ENCODE measurements around the gene ASRGL1. TPM values are rescaled to one million over a fixed set of nuclear protein-coding genes. Genes with fewer than 3 reads are reported as not detected.

Gene ASRGL1
- polyA plus RNA-seq, 1 of the 3 experiments (the other 2 are of a cell fraction): 4.3 TPM

GRCh38 chr11:62433904-62434276 is 96.6 kb downstream of the ASRGL1 start:
- H3K27me3 ChIP-seq (ENCODE audit: insufficient read depth): no peaks in the 10 kb centered on the region
- no peak overlapping the region for H3K9ac ChIP-seq
- 93% methylated on average over 6 of the region's 6 CpGs for WGBS (ENCODE audit: low lambda C conversion rate)
- no peak overlapping the region for H3K4me3 ChIP-seq (ENCODE audit: low read depth in 2 of 2, low read length in 1 of 2)
- H3K9me2 ChIP-seq: no peaks in the 10 kb centered on the region
- peaks cover 31% of the 10 kb centered on the region for H3F3A ChIP-seq (replicated peaks; ENCODE audit: insufficient read depth)
- DNase-seq: no peak
- no peaks in the 10 kb centered on the region for H4K20me1 ChIP-seq (ENCODE audit: insufficient read depth)
- ChIA-PET POLR2A (interaction anchor here (1.1 kb wide), 1 partner anchor 10 kb away, joined by 4 read pairs; no protein-coding TSS in a partner anchor), CTCF (interaction anchor here (3.2 kb wide), 1 partner anchor 10 kb away, joined by 16 read pairs; no protein-coding TSS in a partner anchor)
- no peaks in the 10 kb centered on the region for H3K36me3 ChIP-seq (replicated peaks in 1 of 2; ENCODE audit: control insufficient read depth in 1 of 2, insufficient read depth in 2 of 2, low read length in 1 of 2)
- H2AFZ ChIP-seq (ENCODE audit: low read depth): no peak overlapping the region
- TF ChIP-seq, protein P1, sequence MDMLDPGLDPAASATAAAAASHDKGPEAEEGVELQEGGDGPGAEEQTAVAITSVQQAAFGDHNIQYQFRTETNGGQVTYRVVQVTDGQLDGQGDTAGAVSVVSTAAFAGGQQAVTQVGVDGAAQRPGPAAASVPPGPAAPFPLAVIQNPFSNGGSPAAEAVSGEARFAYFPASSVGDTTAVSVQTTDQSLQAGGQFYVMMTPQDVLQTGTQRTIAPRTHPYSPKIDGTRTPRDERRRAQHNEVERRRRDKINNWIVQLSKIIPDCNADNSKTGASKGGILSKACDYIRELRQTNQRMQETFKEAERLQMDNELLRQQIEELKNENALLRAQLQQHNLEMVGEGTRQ (IDR thresholded peaks at IDR 0.05; ENCODE audit: borderline replicate concordance, low read depth, low read length): no peak
- TF ChIP-seq FOSL2 (IDR thresholded peaks at IDR 0.05; ENCODE audit: borderline replicate concordance, low read depth) (no peak), YY1 (IDR thresholded peaks at IDR 0.05; ENCODE audit: low read depth) (no peak), ELF1 (IDR thresholded peaks at IDR 0.05) (no peak), CHD2 (IDR thresholded peaks at IDR 0.05; ENCODE audit: low read length, partially characterized antibody) (no peak), SMC3 (IDR thresholded peaks at IDR 0.05; ENCODE audit: low read depth, low read length) (no peak), RAD21 (IDR thresholded peaks at IDR 0.05; ENCODE audit: low read length) (no peak), GABPA (IDR thresholded peaks at IDR 0.05; ENCODE audit: low read depth) (no peak), SIN3A (IDR thresholded peaks at IDR 0.05; ENCODE audit: borderline replicate concordance, low read depth, low read length) (no peak), MEF2A (IDR thresholded peaks at IDR 0.05; ENCODE audit: borderline replicate concordance, low read depth) (no peak), EZH2phosphoT487 (IDR thresholded peaks at IDR 0.05; ENCODE audit: borderline replicate concordance, low read depth) (no peak), PBX3 (IDR thresholded peaks at IDR 0.05) (no peak), NRF1 (IDR thresholded peaks at IDR 0.05; ENCODE audit: low read depth, low read length) (no peak), FOXJ3 (CRISPR knock-in tag; IDR thresholded peaks at IDR 0.05) (no peak)
- TF ChIP-seq, protein P2, sequence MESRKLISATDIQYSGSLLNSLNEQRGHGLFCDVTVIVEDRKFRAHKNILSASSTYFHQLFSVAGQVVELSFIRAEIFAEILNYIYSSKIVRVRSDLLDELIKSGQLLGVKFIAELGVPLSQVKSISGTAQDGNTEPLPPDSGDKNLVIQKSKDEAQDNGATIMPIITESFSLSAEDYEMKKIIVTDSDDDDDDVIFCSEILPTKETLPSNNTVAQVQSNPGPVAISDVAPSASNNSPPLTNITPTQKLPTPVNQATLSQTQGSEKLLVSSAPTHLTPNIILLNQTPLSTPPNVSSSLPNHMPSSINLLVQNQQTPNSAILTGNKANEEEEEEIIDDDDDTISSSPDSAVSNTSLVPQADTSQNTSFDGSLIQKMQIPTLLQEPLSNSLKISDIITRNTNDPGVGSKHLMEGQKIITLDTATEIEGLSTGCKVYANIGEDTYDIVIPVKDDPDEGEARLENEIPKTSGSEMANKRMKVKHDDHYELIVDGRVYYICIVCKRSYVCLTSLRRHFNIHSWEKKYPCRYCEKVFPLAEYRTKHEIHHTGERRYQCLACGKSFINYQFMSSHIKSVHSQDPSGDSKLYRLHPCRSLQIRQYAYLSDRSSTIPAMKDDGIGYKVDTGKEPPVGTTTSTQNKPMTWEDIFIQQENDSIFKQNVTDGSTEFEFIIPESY (IDR thresholded peaks at IDR 0.05; ENCODE audit: borderline replicate concordance, low read depth): no peak
- TF ChIP-seq, protein P3, sequence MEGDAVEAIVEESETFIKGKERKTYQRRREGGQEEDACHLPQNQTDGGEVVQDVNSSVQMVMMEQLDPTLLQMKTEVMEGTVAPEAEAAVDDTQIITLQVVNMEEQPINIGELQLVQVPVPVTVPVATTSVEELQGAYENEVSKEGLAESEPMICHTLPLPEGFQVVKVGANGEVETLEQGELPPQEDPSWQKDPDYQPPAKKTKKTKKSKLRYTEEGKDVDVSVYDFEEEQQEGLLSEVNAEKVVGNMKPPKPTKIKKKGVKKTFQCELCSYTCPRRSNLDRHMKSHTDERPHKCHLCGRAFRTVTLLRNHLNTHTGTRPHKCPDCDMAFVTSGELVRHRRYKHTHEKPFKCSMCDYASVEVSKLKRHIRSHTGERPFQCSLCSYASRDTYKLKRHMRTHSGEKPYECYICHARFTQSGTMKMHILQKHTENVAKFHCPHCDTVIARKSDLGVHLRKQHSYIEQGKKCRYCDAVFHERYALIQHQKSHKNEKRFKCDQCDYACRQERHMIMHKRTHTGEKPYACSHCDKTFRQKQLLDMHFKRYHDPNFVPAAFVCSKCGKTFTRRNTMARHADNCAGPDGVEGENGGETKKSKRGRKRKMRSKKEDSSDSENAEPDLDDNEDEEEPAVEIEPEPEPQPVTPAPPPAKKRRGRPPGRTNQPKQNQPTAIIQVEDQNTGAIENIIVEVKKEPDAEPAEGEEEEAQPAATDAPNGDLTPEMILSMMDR (IDR thresholded peaks at IDR 0.05): no peak
- TF ChIP-seq, protein P4, sequence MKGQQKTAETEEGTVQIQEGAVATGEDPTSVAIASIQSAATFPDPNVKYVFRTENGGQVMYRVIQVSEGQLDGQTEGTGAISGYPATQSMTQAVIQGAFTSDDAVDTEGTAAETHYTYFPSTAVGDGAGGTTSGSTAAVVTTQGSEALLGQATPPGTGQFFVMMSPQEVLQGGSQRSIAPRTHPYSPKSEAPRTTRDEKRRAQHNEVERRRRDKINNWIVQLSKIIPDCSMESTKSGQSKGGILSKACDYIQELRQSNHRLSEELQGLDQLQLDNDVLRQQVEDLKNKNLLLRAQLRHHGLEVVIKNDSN (IDR thresholded peaks at IDR 0.05; ENCODE audit: borderline replicate concordance, low read depth): no peak
- TF ChIP-seq, protein P5, sequence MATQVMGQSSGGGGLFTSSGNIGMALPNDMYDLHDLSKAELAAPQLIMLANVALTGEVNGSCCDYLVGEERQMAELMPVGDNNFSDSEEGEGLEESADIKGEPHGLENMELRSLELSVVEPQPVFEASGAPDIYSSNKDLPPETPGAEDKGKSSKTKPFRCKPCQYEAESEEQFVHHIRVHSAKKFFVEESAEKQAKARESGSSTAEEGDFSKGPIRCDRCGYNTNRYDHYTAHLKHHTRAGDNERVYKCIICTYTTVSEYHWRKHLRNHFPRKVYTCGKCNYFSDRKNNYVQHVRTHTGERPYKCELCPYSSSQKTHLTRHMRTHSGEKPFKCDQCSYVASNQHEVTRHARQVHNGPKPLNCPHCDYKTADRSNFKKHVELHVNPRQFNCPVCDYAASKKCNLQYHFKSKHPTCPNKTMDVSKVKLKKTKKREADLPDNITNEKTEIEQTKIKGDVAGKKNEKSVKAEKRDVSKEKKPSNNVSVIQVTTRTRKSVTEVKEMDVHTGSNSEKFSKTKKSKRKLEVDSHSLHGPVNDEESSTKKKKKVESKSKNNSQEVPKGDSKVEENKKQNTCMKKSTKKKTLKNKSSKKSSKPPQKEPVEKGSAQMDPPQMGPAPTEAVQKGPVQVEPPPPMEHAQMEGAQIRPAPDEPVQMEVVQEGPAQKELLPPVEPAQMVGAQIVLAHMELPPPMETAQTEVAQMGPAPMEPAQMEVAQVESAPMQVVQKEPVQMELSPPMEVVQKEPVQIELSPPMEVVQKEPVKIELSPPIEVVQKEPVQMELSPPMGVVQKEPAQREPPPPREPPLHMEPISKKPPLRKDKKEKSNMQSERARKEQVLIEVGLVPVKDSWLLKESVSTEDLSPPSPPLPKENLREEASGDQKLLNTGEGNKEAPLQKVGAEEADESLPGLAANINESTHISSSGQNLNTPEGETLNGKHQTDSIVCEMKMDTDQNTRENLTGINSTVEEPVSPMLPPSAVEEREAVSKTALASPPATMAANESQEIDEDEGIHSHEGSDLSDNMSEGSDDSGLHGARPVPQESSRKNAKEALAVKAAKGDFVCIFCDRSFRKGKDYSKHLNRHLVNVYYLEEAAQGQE (IDR thresholded peaks at IDR 0.05; ENCODE audit: low read depth, low read length): no peak
- no peaks in the 10 kb centered on the region for H3K9me3 ChIP-seq
- H3K4me2 ChIP-seq: no peak overlapping the region
- no peak overlapping the region for H3K27ac ChIP-seq (ENCODE audit: low read depth in 2 of 2, low read length in 1 of 2)
- peaks cover 5 to 18% of the 10 kb centered on the region in 2 experiments for H3K4me1 ChIP-seq (ENCODE audit: control insufficient read depth in 1 of 2, insufficient read depth in 2 of 2, low read depth in 1 of 2, low read length in 1 of 2)
- H3K79me2 ChIP-seq (ENCODE audit: insufficient read depth): no peaks in the 10 kb centered on the region
